IMR-90 (cell line): Measurements from ENCODE around the gene EHHADH. TPM values are rescaled to one million over a fixed set of nuclear protein-coding genes. Genes with fewer than 3 reads are reported as not detected.

Experiments used
- ATAC-seq: fragments of 200-7000 bp; cut with Tn5 transposase; 2 replicates; pipeline ENCODE4 v1.9.1; 2020; ENCODE audit warnings: low read depth, mild to moderate bottlenecking, moderate library complexity
- BruUV-seq: library from RNA; stranded (reverse); fragments of 400-500 nt; replicated peaks from 2 replicates; lab custom pipeline; 2021; lab: Mats Ljungman, UMichigan
- CTCF ChIA-PET: fragments of 300-600 bp; formaldehyde crosslinking; extraction: SDS; loops from one replicate; lab custom pipeline; 2021; ENCODE audit warnings: antibody characterized with exemption; lab: Yijun Ruan, JAX
- POLR2A ChIA-PET: fragments of 300-600 bp; sonication (Branson Sonifier 250); formaldehyde crosslinking; loops from one replicate; lab custom pipeline; 2022; ENCODE audit warnings: antibody characterized with exemption; ENCODE audit not compliant: unreplicated experiment; lab: Charles Lee
- DNase-seq: peaks from one replicate; pipeline ENCODE4 v3.0.0; 2013
- H2AFZ ChIP-seq: replicated peaks from 2 replicates; pipeline ENCODE3; 2013; ENCODE audit warnings: low read length, mild to moderate bottlenecking; ENCODE audit not compliant: poor library complexity
- H2AK5ac ChIP-seq: 2 replicates; pipeline ENCODE4 v1.6.1; 2013; ENCODE audit warnings: low read depth, low read length, inconsistent platforms
- H2AK9ac ChIP-seq: replicated peaks from 2 replicates; pipeline ENCODE3; 2013; ENCODE audit warnings: mild to moderate bottlenecking, low read depth, low read length, moderate library complexity; ENCODE audit not compliant: poor library complexity
- H2BK120ac ChIP-seq: 2 replicates; pipeline ENCODE4 v1.6.1; 2013; ENCODE audit warnings: low read depth, low read length, inconsistent platforms
- H2BK15ac ChIP-seq: 3 replicates; pipeline ENCODE4 v1.6.1; 2013; ENCODE audit warnings: low read depth, low read length, inconsistent platforms
- H2BK20ac ChIP-seq: 2 replicates; pipeline ENCODE4 v1.6.1; 2013; ENCODE audit warnings: low read depth, mild to moderate bottlenecking, inconsistent platforms, low read length, moderate library complexity
- H2BK5ac ChIP-seq: 2 replicates; pipeline ENCODE4 v1.6.1; 2013; ENCODE audit warnings: mild to moderate bottlenecking, low read depth, low read length, inconsistent platforms; ENCODE audit not compliant: poor library complexity, severe bottlenecking
- H3K14ac ChIP-seq: replicated peaks from 2 replicates; pipeline ENCODE4 v1.6.1; 2013; ENCODE audit warnings: low read depth, low read length, inconsistent platforms
- H3K18ac ChIP-seq: 2 replicates; pipeline ENCODE4 v1.6.1; 2013; ENCODE audit warnings: low read depth, low read length, control low read depth
- H3K23ac ChIP-seq: 2 replicates; pipeline ENCODE4 v1.6.1; 2013; ENCODE audit warnings: low read depth, low read length, inconsistent platforms
- H3K27ac ChIP-seq: 2 replicates; pipeline ENCODE4 v1.5.1; 2013; ENCODE audit warnings: mild to moderate bottlenecking, control low read depth, low read length; ENCODE audit not compliant: insufficient read depth
- H3K27me3 ChIP-seq: 2 replicates; pipeline ENCODE4 v1.6.1; 2013; ENCODE audit warnings: low read length; ENCODE audit not compliant: control insufficient read depth, insufficient read depth
- H3K36me3 ChIP-seq: 2 replicates; pipeline ENCODE4 v1.6.1; 2013; ENCODE audit warnings: low read length, mixed read lengths; ENCODE audit not compliant: control insufficient read depth, insufficient read depth
- H3K4ac ChIP-seq: 2 replicates; pipeline ENCODE4 v1.6.1; 2013; ENCODE audit warnings: low read depth, low read length, inconsistent platforms
- H3K4me1 ChIP-seq: 2 replicates; pipeline ENCODE4 v1.6.1; 2013; ENCODE audit warnings: low read length, mixed read lengths; ENCODE audit not compliant: control insufficient read depth, insufficient read depth
- H3K4me2 ChIP-seq: 2 replicates; pipeline ENCODE4 v1.6.1; 2013; ENCODE audit warnings: low read depth, mild to moderate bottlenecking, control low read depth, low read length, moderate library complexity
- H3K4me3 ChIP-seq: 2 replicates; pipeline ENCODE4 v1.5.1; 2013; ENCODE audit warnings: low read depth, mild to moderate bottlenecking, control low read depth, low read length, moderate library complexity; ENCODE audit not compliant: insufficient read depth
- H3K56ac ChIP-seq: 2 replicates; pipeline ENCODE4 v1.6.1; 2013; ENCODE audit warnings: low read length, inconsistent platforms; ENCODE audit not compliant: insufficient read depth; ENCODE audit errors: extremely low read depth
- H3K79me1 ChIP-seq, 2 experiments: 2 replicates each; pipeline ENCODE4 v1.6.1; 2013; ENCODE audit warnings: low read length in 2 of 2, inconsistent platforms in 1 of 2, low read depth in 1 of 2
- H3K9ac ChIP-seq: 2 replicates; pipeline ENCODE4 v1.6.1; 2013; ENCODE audit warnings: low read depth, low read length, control low read depth
- H3K9me1 ChIP-seq: 2 replicates; pipeline ENCODE4 v1.6.1; 2013; ENCODE audit warnings: low read length, inconsistent platforms; ENCODE audit not compliant: insufficient read depth
- H3K9me3 ChIP-seq: 2 replicates; pipeline ENCODE4 v1.6.1; 2013; ENCODE audit warnings: low read length; ENCODE audit not compliant: control insufficient read depth, insufficient read depth
- H4K20me1 ChIP-seq: 2 replicates; pipeline ENCODE4 v1.6.1; 2013; ENCODE audit warnings: low read length, inconsistent platforms; ENCODE audit not compliant: insufficient read depth
- H4K5ac ChIP-seq: 2 replicates; pipeline ENCODE4 v1.6.1; 2013; ENCODE audit warnings: mild to moderate bottlenecking, low read depth, low read length, control low read depth
- H4K8ac ChIP-seq, 2 experiments: 2 replicates each; pipeline ENCODE4 v1.6.1; 2013; ENCODE audit warnings: low read depth in 2 of 2, low read length in 2 of 2, control low read depth in 1 of 2, inconsistent platforms in 1 of 2
- H4K91ac ChIP-seq: 2 replicates; pipeline ENCODE4 v1.6.1; 2013; ENCODE audit warnings: low read depth, low read length, inconsistent platforms; ENCODE audit not compliant: insufficient read depth
- CHD1 ChIP-seq: IDR thresholded peaks from 2 replicates; pipeline ENCODE4 v1.6.1; 2012; ENCODE audit warnings: low read depth, low read length, improper control_type of control experiment
- ELK1 ChIP-seq: fragments of 150-350 bp; IDR thresholded peaks from 2 replicates; pipeline ENCODE4 v1.6.1; 2016; ENCODE audit warnings: low read depth, mild to moderate bottlenecking, low read length, moderate library complexity, borderline replicate concordance
- MAZ ChIP-seq: IDR thresholded peaks from 2 replicates; pipeline ENCODE4 v1.6.1; 2012; ENCODE audit warnings: low read depth, mild to moderate bottlenecking, low read length, improper control_type of control experiment, moderate library complexity, borderline replicate concordance
- MXI1 ChIP-seq: IDR thresholded peaks from 2 replicates; pipeline ENCODE4 v1.6.1; 2012; ENCODE audit warnings: low read depth, mild to moderate bottlenecking, low read length, moderate library complexity, borderline replicate concordance
- NFE2L2 ChIP-seq: fragments of 150-350 bp; IDR thresholded peaks from 2 replicates; pipeline ENCODE4 v1.6.1; 2016; ENCODE audit warnings: low read depth, mild to moderate bottlenecking, low read length
- USF2 ChIP-seq: fragments of 150-350 bp; IDR thresholded peaks from 2 replicates; pipeline ENCODE4 v1.6.1; 2017; ENCODE audit warnings: mild to moderate bottlenecking, antibody characterized with exemption, low read length, low read depth
- WGBS, 2 experiments: methylation state at CpG; one replicate each; pipeline versions ENCODE4 v1.1.5 to v1.1.7; 2013; ENCODE audit warnings: missing lambda C conversion rate in 2 of 2; ENCODE audit not compliant: insufficient read length in 1 of 2; ENCODE audit errors: extremely low coverage in 2 of 2; 5-methylcytosine and 5-hydroxymethylcytosine counted together
- dilution Hi-C: fragments of 300-500 bp; cut with HindIII; formaldehyde crosslinking; loops from one replicate; pipeline ENCODE4 v1.14.3; 2018; ENCODE audit warnings: low sequenced_read_pairs; ENCODE audit not compliant: unreplicated experiment
- in situ Hi-C: fragments of 300-500 bp; cut with MboI; formaldehyde crosslinking; loops from 3 replicates; pipeline ENCODE4 v1.14.3; 2019; ENCODE audit warnings: low sequenced_read_pairs, inconsistent platforms, mixed read lengths
- intact Hi-C: fragments of 100-400 bp; cut with micrococcal nuclease; formaldehyde crosslinking; loops from 2 replicates; pipeline ENCODE4 v1.10.0; 2022
- polyA plus RNA-seq, 3 experiments: library from polyadenylated mRNA; depleted of rRNA; stranded (reverse); fragments of >200 nt; gene quantifications; 2 replicates each; pipeline ENCODE4 v1.2.3, GENCODE V29; 2012; ENCODE audit warnings: low replicate concordance in 1 of 3
- total RNA-seq: library from RNA; depleted of rRNA; stranded (reverse); fragments of >200 nt; gene quantifications from 2 replicates; pipeline ENCODE4 v1.2.3, GENCODE V29; 2012

The EHHADH gene
- total and polyA plus RNA-seq, 2 of the 4 experiments (the other 2 are of a cell fraction) = 2.0 to 4.7 TPM

- Histone ChIP-seq H3K4ac (no peak overlapping the region), H3K4me1 (peaks cover 6% of the 10 kb centered on the region; the same call in 1 of the 2 replicates), H3K23ac (no peak overlapping the region), H3K18ac (no peak overlapping the region), H3K4me3 (no peak overlapping the region), H4K20me1 (no peaks in the 10 kb centered on the region), H3K27me3 (no peaks in the 10 kb centered on the region; the same call in 1 of the 2 replicates), H3K36me3 (no peaks in the 10 kb centered on the region), H4K91ac (no peak overlapping the region), H2AFZ (no peak overlapping the region), H3K9ac (no peak overlapping the region), H4K5ac (no peak overlapping the region), H3K9me3 (no peaks in the 10 kb centered on the region), H3K9me1 (no peaks in the 10 kb centered on the region), H2BK20ac (no peak overlapping the region), H3K56ac (no peak overlapping the region), H3K14ac (no peak overlapping the region), H2BK15ac (no peak overlapping the region), H2BK120ac (no peak overlapping the region), H3K79me1 (no peaks in the 10 kb centered on the region), H2AK9ac (no peak overlapping the region), H2AK5ac (no peak overlapping the region), H2BK5ac (no peak overlapping the region), H4K8ac (no peak overlapping the region), H3K27ac (no peak overlapping the region), H3K4me2 (no peak overlapping the region)
- in situ Hi-C loops (no loop called here), intact Hi-C loops (no loop called here), dilution Hi-C loops (no loop called here)
- ATAC-seq = no peak
- DNase-seq = no peak
- ChIA-PET POLR2A (no interaction called here), CTCF (no interaction called here)
- WGBS, 2 experiments = 50 to 100% methylated on average over 1 of the region's 11 CpGs
- no peak for TF ChIP-seq MXI1
- no peak for TF ChIP-seq NFE2L2
- no peak for TF ChIP-seq CHD1
- TF ChIP-seq USF2 = no peak
- no peak for TF ChIP-seq MAZ
- TF ChIP-seq ELK1 = no peak
- no TSS peak for BruUV-seq
These were observed 81.5 kb downstream of the EHHADH start for GRCh38 chr3:185172086-185173049.
